ENCODE measurements around the gene ERN1. TPM values are rescaled to one million over a fixed set of nuclear protein-coding genes. Genes with fewer than 3 reads are reported as not detected.

Gene ERN1
- total RNA-seq, 1 donor from 2014 or later, result 17.8 TPM

- DNase-seq (ENCODE audit: low spot score), result no peak
These were observed 68.6 kb downstream of the ERN1 start for GRCh38 chr17:64061178-64061898.

DNA sequence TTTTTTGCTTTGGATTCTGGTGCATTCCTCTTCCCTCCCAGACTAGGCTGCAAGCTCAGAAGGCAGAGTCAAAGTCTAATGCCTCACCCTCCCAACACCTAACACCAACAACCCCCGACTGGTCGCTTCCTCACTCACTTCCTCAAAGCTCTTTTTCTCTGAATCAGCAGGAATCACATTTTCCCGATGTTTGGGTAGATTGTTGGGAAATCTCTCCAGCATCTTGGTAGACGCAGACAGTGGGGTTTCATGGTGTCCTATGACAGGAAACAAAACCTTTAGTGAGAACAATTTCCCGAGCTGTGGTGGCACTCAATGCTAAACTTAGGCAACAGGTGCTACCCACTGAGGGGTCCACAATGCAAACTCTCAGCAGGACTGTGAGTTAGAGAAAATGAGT, 69.6 kb downstream of the ERN1 start:
- no peak for DNase-seq (ENCODE audit: low spot score)

DNA sequence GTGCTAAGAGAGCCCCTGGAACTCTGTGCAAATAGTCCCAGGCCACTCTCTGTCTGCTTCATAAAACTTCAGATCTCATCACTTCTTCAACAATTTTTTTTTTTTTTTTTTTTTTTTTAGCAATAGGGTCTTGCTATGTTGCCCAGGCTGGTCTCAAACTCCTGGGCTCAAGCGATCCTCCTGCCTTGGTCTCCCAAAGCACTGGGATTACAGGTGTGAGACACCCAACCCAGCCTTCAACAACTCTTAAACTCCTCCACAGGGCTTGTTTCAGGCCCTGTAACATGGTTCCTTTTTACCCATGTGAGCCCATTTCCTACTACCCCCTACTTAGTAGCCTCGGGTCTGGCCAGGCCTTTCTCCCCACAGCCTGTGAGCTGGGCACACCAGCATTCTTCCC, 70.2 kb downstream of the ERN1 start:
- no peak for DNase-seq (ENCODE audit: low spot score)

GRCh38 chr17:64058621-64059020, 71.3 kb downstream of the ERN1 start:
- DNase-seq (ENCODE audit: low spot score), result no peak

DNA sequence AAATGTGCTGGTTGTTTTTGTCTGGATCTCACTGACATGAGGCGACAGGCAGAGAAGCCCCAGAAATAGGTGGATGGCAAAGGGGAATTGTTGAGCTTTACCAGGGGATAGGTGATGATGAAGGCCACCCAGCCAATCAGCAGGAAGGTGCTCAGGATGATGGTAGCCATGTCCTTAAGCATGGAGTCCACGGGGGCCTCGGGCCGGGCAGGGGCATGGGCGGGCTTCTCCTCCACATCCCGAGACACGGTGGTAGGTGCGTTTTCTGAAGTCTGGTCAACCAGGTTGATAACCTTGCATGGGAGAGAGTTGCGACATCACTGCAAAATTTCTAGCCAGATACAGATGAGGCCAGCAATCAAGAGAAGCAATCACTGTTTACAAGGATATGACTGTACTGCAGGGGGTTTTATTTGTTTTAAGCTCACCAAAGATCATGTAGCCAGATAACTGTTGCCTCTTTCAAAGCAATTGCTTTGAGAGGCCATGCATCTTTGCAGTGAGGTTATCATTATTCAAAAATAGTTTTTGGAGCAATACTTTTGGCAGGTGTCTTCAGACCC, 72.2 kb downstream of the ERN1 start:
- DNase-seq (ENCODE audit: low spot score), result no peak

GRCh38 chr17:64056269-64057005, 73.5 kb downstream of the ERN1 start:
- DNase-seq (ENCODE audit: low spot score), result no peak

DNA sequence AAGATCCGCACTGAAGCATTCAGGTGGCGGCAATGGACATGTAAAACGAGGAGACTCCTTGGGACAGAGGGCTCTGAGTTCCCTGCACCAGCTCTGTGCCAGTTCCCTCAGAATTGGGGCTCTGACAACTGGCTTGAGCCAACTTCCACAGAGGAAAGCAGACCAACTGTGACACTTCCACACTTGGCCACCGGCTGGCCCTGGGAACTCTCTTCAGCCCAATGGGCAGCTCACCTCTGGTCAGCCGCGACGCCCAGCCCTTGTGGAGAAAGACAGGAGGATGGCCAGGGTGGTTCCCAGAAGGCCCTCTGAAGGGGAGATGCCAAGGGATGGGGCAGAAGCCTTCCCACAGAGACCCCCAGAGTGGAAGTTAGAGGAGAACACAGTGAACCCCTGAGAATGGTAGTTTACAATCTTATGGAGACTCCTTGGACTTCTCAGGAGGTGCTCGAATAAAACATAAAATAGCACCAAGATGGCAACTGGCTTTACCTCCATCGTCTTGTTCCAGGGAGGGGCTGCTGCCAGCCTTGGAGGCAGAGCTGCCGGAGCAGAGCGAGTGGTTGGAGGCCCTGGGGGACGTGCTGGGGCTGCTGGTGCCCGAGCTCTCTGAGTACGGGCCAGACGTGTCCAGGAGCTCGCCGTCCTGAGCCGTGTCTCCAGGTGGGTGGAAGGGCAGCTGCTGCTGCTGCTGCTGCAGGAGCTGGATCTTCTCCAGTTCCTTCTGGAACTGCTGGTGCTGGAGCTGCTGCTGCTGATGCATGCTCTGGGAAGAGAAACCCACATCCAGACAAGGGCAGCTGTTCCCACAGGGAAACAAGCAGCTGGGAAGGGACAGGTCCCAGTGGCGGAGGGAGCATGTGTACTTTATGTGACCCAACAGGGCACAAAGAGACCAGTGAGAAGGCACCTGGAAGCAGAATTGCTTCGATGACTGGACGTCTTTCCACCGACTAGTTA, 74.5 kb downstream of the ERN1 start:
- no peak for DNase-seq (ENCODE audit: low spot score)

DNA sequence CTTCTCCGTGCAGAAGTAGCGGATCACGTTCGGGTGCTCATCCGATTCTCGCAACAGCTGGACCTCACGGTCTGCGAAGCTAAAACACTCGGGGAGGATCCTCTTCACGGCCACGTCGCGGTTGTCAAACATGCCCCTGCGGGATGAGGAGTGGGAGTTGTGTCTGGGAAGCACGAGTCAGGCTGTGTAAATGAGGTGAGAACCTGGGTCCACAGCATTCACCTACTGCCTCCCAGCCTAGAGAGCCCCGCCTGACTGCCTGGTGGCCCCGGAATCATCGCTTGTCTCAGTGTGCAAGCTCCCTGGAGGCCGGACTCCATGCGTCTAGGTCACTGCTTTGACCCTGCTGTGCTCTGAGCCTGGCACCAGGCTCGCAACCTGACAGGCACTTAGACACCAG, 75.6 kb downstream of the ERN1 start:
- DNase-seq (ENCODE audit: low spot score), result no peak

GRCh38 chr17:64053101-64053500, 76.8 kb downstream of the ERN1 start:
- DNase-seq (ENCODE audit: low spot score), result no peak

GRCh38 chr17:64051153-64051552, 78.8 kb downstream of the ERN1 start:
- no peak for DNase-seq (ENCODE audit: low spot score)

- DNase-seq (ENCODE audit: low spot score), result no peak
These were observed 81.1 kb downstream of the ERN1 start for GRCh38 chr17:64048805-64049204.

DNA sequence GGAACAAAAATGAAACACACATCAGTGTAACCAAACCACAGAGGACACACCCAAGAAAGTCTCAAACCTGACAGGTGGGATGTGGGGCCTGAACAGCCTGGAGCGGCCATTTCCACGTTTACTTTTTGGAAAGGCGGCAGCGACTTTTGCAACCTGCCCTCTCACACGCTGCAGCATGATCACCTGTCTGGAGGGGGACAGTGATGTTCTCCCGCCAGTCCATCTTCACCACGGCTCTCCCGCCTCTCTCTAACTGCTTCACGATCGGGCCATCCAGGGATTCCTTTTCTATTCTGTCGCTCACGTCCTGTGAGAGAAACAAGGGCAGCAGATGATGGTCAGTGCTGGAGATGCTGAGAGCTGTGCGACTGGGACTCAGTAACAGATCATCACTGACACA, 84.8 kb downstream of the ERN1 start:
- DNase-seq (ENCODE audit: low spot score), result no peak

- no peak for DNase-seq (ENCODE audit: low spot score)
These were observed 87.1 kb downstream of the ERN1 start for GRCh38 chr17:64042700-64043485.

DNA sequence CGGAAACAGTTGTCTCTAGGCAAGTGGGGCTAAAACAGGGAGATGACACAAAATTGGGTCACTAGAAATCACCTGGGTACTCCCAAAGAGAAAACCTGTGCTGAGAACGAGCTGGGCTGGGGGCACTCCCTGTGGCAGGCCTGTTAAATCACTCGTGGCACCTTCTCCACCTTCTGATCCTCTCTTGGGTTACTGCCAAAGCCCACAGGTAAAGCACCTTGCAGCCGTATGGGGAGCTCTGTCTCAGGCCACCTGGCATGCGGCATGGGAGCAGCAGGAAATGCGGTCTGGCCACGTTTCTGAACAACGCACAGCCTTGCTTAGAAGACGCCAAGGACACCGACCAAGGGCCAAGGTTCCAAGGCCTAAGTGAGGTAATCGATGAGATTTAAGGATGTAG, 88.0 kb downstream of the ERN1 start:
- DNase-seq (ENCODE audit: low spot score), result no peak

DNA sequence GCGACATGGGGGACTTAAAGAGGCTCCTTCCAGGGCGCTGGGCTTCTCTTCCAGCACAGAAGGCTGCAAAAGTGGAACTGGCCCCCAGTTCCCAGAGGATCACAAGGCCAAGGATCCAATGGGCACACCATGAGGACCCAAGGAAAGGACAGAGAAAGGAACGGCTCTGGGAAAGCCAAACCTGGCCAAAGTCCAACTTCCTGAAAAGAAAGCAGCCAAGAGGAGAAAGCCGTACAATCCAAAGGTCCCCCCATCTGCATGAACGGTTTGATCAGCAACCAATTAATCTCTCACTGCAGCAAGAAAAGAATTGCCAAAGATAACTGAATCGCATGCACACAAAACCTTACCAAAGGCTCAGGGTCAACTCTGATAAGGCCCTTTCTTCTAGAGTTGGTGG, 89.7 kb downstream of the ERN1 start:
- no peak for DNase-seq (ENCODE audit: low spot score)

- no peak for DNase-seq (ENCODE audit: low spot score)
These were observed 90.9 kb downstream of the ERN1 start for GRCh38 chr17:64039106-64039400.

- DNase-seq (ENCODE audit: low spot score), result no peak
These were observed 91.4 kb downstream of the ERN1 start for GRCh38 chr17:64038331-64039105.

GRCh38 chr17:64037802-64038201, 92.1 kb downstream of the ERN1 start:
- no peak for DNase-seq (ENCODE audit: low spot score)

- DNase-seq (ENCODE audit: low spot score), result no peak
These were observed 92.8 kb downstream of the ERN1 start for GRCh38 chr17:64037180-64037579.

- no peak for DNase-seq (ENCODE audit: low spot score)
These were observed 93.6 kb downstream of the ERN1 start for GRCh38 chr17:64036198-64036922.

Data from umbilical cord (tissue), 2 donors.